ENCODE results near the gene C1QA. TPM values are rescaled to one million over a fixed set of nuclear protein-coding genes. Genes with fewer than 3 reads are reported as not detected.

Gene C1QA
- total RNA-seq, 3 donors from 2014 or later, result 55.7 to 355 (median 104) TPM

GRCh38 chr1:22645931-22646330 is 9.5 kb downstream of the C1QA start:
- intact Hi-C loops (cut with DNase I; ENCODE audit: low total_unique reads), result no loop called here
- TF ChIP-seq CTCF (IDR thresholded peaks at IDR 0.05), result no peak
- no peak for TF ChIP-seq POLR2A (IDR thresholded peaks at IDR 0.05)
- TF ChIP-seq POLR2AphosphoS5 (IDR thresholded peaks at IDR 0.05), result no peak
- Histone ChIP-seq H3K9me3 (no peaks in the 10 kb centered on the region), H3K4me1 (no peaks in the 10 kb centered on the region), H3K27me3 (no peaks in the 10 kb centered on the region), H3K36me3 (no peaks in the 10 kb centered on the region), H3K27ac (no peak overlapping the region), H3K4me3 (peak overlapping the region in 1 of 3 donors; percentile 42)
- DNase-seq (ENCODE audit: low spot score in 2 of 2), result no peak

- Histone ChIP-seq H3K27me3 (no peaks in the 10 kb centered on the region), H3K4me1 (no peaks in the 10 kb centered on the region), H3K9me3 (no peaks in the 10 kb centered on the region), H3K27ac (no peak overlapping the region), H3K4me3 (no peak overlapping the region), H3K36me3 (no peaks in the 10 kb centered on the region)
- no peak for DNase-seq (ENCODE audit: low spot score in 2 of 2)
- intact Hi-C loops (cut with DNase I; ENCODE audit: low total_unique reads), result no loop called here
- TF ChIP-seq POLR2AphosphoS5 (IDR thresholded peaks at IDR 0.05) (no peak), POLR2A (IDR thresholded peaks at IDR 0.05) (no peak), CTCF (IDR thresholded peaks at IDR 0.05) (no peak)
Measured at GRCh38 chr1:22646384-22646783, 10.0 kb downstream of the C1QA start.

GRCh38 chr1:22650089-22650693 is 13.8 kb downstream of the C1QA start:
- Histone ChIP-seq H3K27me3 (no peaks in the 10 kb centered on the region), H3K36me3 (no peaks in the 10 kb centered on the region), H3K4me3 (no peak overlapping the region), H3K4me1 (no peaks in the 10 kb centered on the region), H3K27ac (no peak overlapping the region), H3K9me3 (no peaks in the 10 kb centered on the region)
- no peak for DNase-seq (ENCODE audit: low spot score in 2 of 2)
- TF ChIP-seq CTCF (IDR thresholded peaks at IDR 0.05), result no peak
- TF ChIP-seq POLR2AphosphoS5 (IDR thresholded peaks at IDR 0.05), result no peak
- TF ChIP-seq POLR2A (IDR thresholded peaks at IDR 0.05), result no peak
- intact Hi-C loops (cut with DNase I; ENCODE audit: low total_unique reads), result loop anchor here (5.0 kb wide), 1 partner anchor 737 kb away; no protein-coding TSS in a partner anchor

GRCh38 chr1:22651941-22652856 is 15.8 kb downstream of the C1QA start:
- Histone ChIP-seq H3K9me3 (no peaks in the 10 kb centered on the region), H3K4me3 (no peak overlapping the region), H3K27ac (no peak overlapping the region), H3K27me3 (peaks cover 0 to 3% of the 10 kb centered on the region in 2 donors), H3K4me1 (no peaks in the 10 kb centered on the region), H3K36me3 (no peaks in the 10 kb centered on the region)
- no peak for DNase-seq (ENCODE audit: low spot score in 2 of 2)
- TF ChIP-seq POLR2A (IDR thresholded peaks at IDR 0.05) (no peak), CTCF (IDR thresholded peaks at IDR 0.05) (no peak), POLR2AphosphoS5 (IDR thresholded peaks at IDR 0.05) (no peak)
- intact Hi-C loops (cut with DNase I; ENCODE audit: low total_unique reads), result loop anchor here (5.0 kb wide), 1 partner anchor 735 kb away; no protein-coding TSS in a partner anchor

- Histone ChIP-seq H3K4me3 (peak within 1 kb of the TSS; percentile 18 to 40 (median 27)), H3K9me3 (no peaks in the 10 kb centered on the region), H3K36me3 (no peaks in the 10 kb centered on the region), H3K27me3 (peaks cover 0 to 3% of the 10 kb centered on the region in 2 donors), H3K27ac (no peak within 1 kb of the TSS), H3K4me1 (no peaks in the 10 kb centered on the region)
- no peak for TF ChIP-seq POLR2A (IDR thresholded peaks at IDR 0.05)
- peak in 2 of 3 donors; percentile 12 to 25 for TF ChIP-seq POLR2AphosphoS5 (IDR thresholded peaks at IDR 0.05)
- peak in 1 of 2 donors; percentile 43 for DNase-seq (ENCODE audit: low spot score in 2 of 2)
- intact Hi-C loops (cut with DNase I; ENCODE audit: low total_unique reads), result loop anchor here (5.0 kb wide), 1 partner anchor 734 kb away; no protein-coding TSS in a partner anchor
Measured at GRCh38 chr1:22652881-22653316, 16.5 kb downstream of the C1QA start, which contains the start of gene C1QB. C1QB (plus strand) TSS chr1:22653236; CDS start chr1:22659463, 6,227 bp downstream.

Measured in breast epithelium (tissue), 4 donors.